IPS-20b (cell line): ENCODE results near the gene DCTN4.
"Not testable (repeated sequence)": the region's sequence is repeated elsewhere in the genome, so short reads cannot be mapped to it uniquely, and the experiment has no call there.

ENCODE experiments used
- H3K27ac ChIP-seq: one replicate; pipeline ENCODE4 v1.5.1; 2013; ENCODE audit warnings: low read length
- H3K27me3 ChIP-seq: 2 replicates; pipeline ENCODE4 v1.6.1; 2013; ENCODE audit warnings: mild to moderate bottlenecking, low read length, inconsistent platforms; ENCODE audit not compliant: insufficient read depth
- H3K36me3 ChIP-seq: 2 replicates; pipeline ENCODE4 v1.6.1; 2013; ENCODE audit warnings: low read depth, mild to moderate bottlenecking, inconsistent platforms, low read length, moderate library complexity; ENCODE audit not compliant: insufficient read depth
- H3K4me1 ChIP-seq: 2 replicates; pipeline ENCODE4 v1.6.1; 2013; ENCODE audit warnings: mild to moderate bottlenecking, control low read depth, inconsistent platforms, low read length, moderate library complexity; ENCODE audit not compliant: insufficient read depth
- H3K4me3 ChIP-seq: 2 replicates; pipeline ENCODE4 v1.5.1; 2013; ENCODE audit warnings: mild to moderate bottlenecking, low read length, inconsistent platforms
- H3K9ac ChIP-seq: 2 replicates; pipeline ENCODE4 v1.6.1; 2013; ENCODE audit warnings: low read depth, mild to moderate bottlenecking, inconsistent platforms, low read length, moderate library complexity
- H3K9me3 ChIP-seq: 2 replicates; pipeline ENCODE4 v1.6.1; 2013; ENCODE audit warnings: mild to moderate bottlenecking, low read depth, low read length, inconsistent platforms; ENCODE audit not compliant: insufficient read depth

DCTN4 gene

DNA sequence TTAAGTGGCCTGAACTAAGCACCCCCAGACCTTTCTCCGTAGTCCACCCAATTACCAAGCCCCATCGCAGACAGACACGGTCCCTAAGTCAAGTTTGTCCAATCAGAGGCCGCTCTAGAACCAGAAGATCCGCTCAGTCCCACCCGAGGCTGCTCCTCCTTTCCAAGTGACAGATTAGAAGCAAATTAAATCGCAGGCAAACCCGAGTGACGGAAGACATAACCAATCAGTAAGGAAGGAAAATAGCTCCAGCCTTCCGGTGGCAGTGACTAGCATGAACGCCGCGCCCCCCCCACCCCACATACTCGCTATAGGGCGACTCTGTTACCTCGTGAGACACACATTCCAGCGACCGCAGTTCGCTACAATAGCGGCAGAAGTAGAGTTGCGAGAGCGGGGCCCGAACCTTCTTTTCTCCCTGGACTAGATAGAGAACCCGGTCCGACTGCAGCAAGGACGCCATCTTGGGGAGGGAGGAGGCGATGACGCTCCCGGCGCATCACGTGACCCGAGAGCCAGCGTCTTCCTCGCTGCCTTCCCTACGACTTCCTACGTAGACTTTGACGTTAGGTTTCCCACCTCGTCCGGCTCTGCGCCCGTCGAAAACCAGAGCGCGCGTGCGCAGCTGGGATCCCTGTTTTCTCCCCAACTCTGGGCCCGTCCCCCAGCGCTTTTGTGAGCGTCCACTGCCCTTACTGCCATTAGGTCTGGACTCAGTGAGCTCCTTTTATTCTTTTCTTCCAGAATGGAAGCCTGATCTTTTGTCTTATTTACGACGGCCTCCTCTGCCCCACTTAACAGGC, at the start of gene DCTN4:
DCTN4 (minus strand) TSS at position 487 of the 803 bp plus-strand sequence; CDS start at position 463, 24 bp downstream.
- Histone ChIP-seq H3K36me3 (peaks cover 26% of the 10 kb centered on the region), H3K4me3 (peak within 1 kb of the TSS; percentile 90), H3K27ac (peak within 1 kb of the TSS; percentile 41), H3K9ac (peak within 1 kb of the TSS; percentile 88), H3K9me3 (no peaks in the 10 kb centered on the region), H3K4me1 (no peaks in the 10 kb centered on the region), H3K27me3 (peaks cover 12% of the 10 kb centered on the region; the same call in 1 of the 2 replicates)

DNA sequence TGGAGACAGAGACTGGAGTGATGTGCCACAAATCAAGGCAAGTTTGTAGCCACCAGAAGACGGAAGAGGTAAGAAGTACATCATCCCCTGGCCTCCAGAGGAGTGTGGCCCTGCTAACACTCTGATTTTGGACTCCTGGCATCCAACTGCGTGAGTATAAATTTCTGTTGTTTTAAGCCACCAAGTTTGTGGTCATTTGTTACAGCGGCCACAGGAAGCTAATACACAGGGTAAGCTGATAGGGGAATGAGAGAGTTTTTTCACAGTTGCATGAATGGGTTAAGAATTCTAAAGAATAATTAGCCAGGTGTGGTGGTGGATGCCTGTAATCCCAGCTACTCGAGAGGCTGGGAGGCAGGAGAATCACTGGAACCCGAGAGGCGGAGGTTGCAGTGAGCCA, 45.6 kb upstream of the DCTN4 start:
- H3K27me3 ChIP-seq = no peaks in the 10 kb centered on the region

DNA sequence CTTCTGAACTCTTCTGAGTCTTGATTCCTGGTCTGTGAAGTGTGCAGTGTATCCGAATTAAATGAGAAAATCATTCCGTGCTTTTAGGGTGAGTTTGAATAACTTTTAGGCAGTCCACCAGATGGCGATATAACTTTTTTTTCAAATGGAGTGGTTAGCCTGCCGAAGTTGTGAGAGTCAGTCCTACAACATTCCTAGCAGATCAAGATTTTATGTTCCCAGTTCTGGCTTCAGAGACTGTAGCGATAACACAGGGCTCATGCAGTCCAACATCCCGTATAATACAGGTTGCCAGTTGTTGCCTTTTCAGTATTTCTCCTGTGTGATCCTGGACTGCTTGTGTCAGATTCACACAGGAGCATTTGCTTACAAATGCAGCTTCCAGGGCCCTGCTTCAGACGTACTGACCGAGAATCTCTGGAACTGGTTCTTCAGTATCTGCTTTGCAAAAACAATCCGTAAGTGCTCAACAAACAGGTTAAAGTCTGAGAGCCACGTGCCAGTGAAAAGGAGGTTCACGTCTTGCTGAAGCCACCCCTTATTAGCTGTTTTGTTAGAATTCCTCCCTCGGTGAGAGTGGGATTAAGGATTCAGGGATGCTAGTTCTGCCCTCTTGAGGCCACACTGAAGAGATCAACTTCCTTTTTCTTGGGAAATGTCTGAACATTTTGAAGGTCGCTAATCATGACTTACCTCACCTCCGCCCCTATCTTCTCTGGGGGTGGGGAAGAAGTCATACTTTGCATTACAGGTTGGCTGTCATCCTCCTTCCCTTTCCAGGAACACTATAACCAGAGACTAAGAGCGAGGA, 42.5 kb upstream of the DCTN4 start:
- H3K27ac ChIP-seq = no peak overlapping the region
- peak overlapping the region; percentile 79 for H3K4me3 ChIP-seq
- H3K9ac ChIP-seq = peak overlapping the region; percentile 72; the same call in 1 of the 2 replicates
- no peaks in the 10 kb centered on the region; the same call in 1 of the 2 replicates for H3K9me3 ChIP-seq
- no peaks in the 10 kb centered on the region for H3K27me3 ChIP-seq
- peaks cover 6% of the 10 kb centered on the region; the same call in 1 of the 2 replicates for H3K36me3 ChIP-seq
- H3K4me1 ChIP-seq = peaks cover 3% of the 10 kb centered on the region; the same call in 1 of the 2 replicates

More for the DNA sequence above, 45.6 kb upstream of the DCTN4 start:
- Histone ChIP-seq H3K27ac (no peak overlapping the region), H3K36me3 (no peaks in the 10 kb centered on the region), H3K4me1 (peaks cover 3% of the 10 kb centered on the region; the same call in 1 of the 2 replicates), H3K4me3 (no peak overlapping the region), H3K9me3 (no peaks in the 10 kb centered on the region; the same call in none of the 2 replicates), H3K9ac (no peak overlapping the region)

DNA sequence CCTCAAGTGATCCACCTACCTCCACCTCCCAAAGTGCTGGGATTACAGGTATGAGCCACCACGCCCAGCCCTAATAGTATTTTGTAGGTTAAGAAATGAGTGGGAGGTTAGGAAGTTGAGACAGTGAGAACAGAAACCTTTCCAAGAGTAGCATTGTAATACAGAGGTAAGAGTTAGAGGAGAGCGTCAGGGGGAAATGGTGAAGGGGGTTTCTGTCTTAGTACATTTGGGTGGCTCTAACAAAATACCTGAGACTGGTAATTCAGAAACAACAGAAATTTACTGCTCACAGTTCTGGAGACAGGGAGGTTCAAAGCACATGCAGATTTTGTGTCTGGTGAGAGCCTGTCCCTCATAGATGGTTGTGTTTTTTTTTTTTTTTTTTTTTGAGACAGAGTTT, 38.6 kb upstream of the DCTN4 start:
- no peaks in the 10 kb centered on the region for H3K9me3 ChIP-seq
- H3K27me3 ChIP-seq = no peaks in the 10 kb centered on the region
- peaks cover 19% of the 10 kb centered on the region for H3K36me3 ChIP-seq
- no peak overlapping the region for H3K27ac ChIP-seq
- H3K4me1 ChIP-seq = peaks cover 3% of the 10 kb centered on the region; the same call in 1 of the 2 replicates
- no peak overlapping the region for H3K9ac ChIP-seq
- H3K4me3 ChIP-seq = no peak overlapping the region

DNA sequence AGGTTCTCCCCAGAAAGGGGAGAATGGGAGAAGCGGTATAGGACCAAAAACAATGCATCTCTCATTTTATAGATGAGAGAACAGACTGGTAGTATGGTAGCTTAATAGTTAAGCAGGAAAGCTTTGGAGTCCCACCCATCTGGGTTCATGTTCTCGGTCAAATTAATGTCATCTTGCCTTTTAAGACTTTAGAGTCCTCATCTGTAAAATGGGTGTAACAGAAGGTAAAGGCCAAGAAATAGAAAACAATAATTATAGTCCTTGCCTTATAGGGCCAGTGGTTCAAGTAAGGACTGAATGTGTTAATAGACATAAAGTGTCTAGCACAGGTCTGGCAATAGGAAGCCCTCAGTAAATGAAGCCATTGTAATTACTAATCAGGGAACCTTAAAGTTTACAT, 36.1 kb upstream of the DCTN4 start:
- Histone ChIP-seq H3K9me3 (no peaks in the 10 kb centered on the region), H3K4me1 (peaks cover 5% of the 10 kb centered on the region; the same call in 1 of the 2 replicates), H3K36me3 (peaks cover 19% of the 10 kb centered on the region), H3K9ac (no peak overlapping the region), H3K27ac (no peak overlapping the region), H3K27me3 (no peaks in the 10 kb centered on the region), H3K4me3 (no peak overlapping the region)

DNA sequence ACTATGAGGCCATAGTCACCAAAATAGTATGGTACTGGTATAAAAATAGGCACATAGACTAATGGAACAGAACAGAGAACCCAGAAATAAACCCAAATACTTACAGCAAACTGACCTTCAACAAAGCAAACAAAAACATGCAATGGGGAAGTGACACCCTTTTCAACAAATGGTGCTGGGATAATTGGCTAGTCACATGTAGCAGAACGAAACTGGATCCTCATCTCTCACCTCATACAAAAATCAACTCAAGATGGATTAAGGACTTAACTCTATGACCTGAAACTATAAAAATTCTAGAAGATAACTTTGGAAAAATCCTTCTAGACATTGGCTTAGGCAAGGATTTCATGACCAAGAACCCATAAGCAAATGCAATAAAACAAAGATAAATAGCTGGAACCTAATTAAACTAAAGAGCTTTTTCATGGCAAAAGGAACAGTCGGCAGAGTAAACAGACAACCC, 34.6 kb upstream of the DCTN4 start:
- not testable (repeated sequence) for H3K9ac ChIP-seq, H3K27ac ChIP-seq, H3K27me3 ChIP-seq, H3K4me3 ChIP-seq, H3K9me3 ChIP-seq
- Histone ChIP-seq H3K36me3 (peaks cover 19% of the 10 kb centered on the region), H3K4me1 (peaks cover 10% of the 10 kb centered on the region)

DNA sequence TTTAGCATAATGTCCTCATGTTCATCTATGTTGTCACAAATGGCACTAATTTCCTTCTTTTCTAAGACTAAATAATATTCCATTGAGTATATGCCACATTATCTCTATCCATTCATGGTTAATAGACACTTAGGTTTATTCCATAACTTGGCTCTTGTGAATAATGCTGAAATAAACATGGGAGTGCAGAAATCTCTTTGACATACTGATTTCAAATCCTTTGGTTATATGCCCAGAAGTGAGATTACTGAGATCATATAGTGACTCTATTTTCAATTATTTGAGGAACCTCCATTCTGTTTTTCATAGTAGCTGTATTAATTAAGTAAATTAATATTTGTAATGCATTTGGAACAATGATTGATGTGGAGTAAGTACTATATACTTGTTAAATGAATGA, 32.7 kb upstream of the DCTN4 start:
- Histone ChIP-seq H3K36me3 (peaks cover 15% of the 10 kb centered on the region), H3K9ac (no peak overlapping the region), H3K27me3 (no peaks in the 10 kb centered on the region), H3K4me3 (no peak overlapping the region), H3K4me1 (peaks cover 19% of the 10 kb centered on the region), H3K27ac (no peak overlapping the region), H3K9me3 (no peaks in the 10 kb centered on the region)

DNA sequence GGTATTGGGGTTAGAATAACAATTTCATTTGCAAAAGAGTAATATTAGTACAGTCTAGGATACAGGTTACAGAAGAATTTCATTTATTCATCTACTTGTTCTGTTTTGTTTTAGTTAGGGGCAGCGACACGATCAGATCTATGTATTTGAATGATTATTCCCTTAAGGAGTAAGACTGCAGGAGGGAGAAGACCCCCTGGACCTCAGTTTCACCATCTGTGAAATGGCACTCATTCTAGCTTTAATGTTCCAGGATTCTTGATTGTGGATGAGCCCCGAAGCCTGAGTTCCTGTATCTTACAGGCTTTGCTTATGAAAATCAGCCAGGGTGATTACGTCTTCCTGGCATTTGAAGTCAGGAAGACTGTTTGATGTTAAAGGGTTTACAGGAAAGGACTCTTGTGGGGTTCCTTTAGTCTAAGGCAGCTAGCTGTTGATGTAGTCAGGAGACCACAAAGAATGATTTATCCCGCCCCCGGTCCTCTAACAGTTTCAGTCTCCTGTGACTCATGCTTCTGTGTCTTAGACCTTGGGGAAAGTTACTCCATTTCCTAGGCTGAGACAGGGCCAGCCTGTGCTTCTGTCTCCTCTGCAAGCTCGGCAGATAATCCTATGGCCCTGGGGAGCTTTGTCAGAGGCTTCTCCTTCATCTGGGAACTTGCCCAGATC, 31.3 kb upstream of the DCTN4 start:
- Histone ChIP-seq H3K27me3 (no peaks in the 10 kb centered on the region), H3K9ac (no peak overlapping the region), H3K4me3 (no peak overlapping the region), H3K9me3 (no peaks in the 10 kb centered on the region), H3K36me3 (0 out of 2 replicates have a peak, but pooled peaks cover 3% of the 10 kb centered on the region), H3K27ac (no peak overlapping the region), H3K4me1 (peaks cover 19% of the 10 kb centered on the region)

DNA sequence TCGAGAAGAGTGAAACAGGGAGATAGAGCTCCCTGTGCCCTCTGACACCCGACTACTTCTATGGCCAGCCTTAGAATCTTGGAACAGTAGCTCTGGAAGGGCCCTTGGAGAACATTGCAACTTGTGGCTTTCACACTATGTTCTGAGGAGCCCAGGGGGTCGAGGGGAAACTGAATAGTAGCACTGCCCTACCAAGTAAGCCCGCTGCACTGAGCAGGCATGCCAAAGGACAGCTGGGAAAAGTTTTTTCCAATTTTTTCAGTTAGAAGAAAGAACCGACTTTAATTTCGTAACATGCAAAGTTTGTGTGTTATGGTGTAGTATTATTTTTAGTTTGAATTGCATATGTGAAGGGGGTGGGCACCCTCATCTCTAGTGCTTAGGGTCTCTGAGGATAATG, 30.6 kb upstream of the DCTN4 start:
- no peak overlapping the region for H3K4me3 ChIP-seq
- H3K9me3 ChIP-seq = no peaks in the 10 kb centered on the region
- H3K27me3 ChIP-seq = no peaks in the 10 kb centered on the region
- H3K27ac ChIP-seq = no peak overlapping the region
- H3K36me3 ChIP-seq = no peaks in the 10 kb centered on the region
- H3K9ac ChIP-seq = no peak overlapping the region
- H3K4me1 ChIP-seq = peaks cover 19% of the 10 kb centered on the region

DNA sequence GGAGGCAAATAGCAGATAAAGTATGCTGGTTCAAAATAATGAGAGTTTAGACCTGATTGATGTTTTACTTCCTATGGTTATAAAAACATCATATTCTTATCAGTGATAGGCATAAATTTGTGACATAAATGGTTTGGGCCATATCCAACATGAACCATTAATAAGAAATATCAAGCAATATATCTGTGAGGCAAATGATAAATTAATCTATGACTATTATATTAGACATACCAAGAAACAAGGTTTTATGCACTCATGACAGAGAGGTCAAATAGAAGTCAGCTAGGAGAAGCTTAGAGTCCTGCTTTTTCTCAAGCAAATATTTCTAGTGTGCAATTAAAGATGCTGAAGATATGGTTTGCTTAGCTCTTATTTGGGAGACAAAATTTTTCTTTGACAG, 30.2 kb upstream of the DCTN4 start:
- Histone ChIP-seq H3K9me3 (no peaks in the 10 kb centered on the region), H3K4me1 (peaks cover 24% of the 10 kb centered on the region), H3K27me3 (no peaks in the 10 kb centered on the region), H3K36me3 (no peaks in the 10 kb centered on the region), H3K4me3 (no peak overlapping the region), H3K9ac (no peak overlapping the region), H3K27ac (no peak overlapping the region)

DNA sequence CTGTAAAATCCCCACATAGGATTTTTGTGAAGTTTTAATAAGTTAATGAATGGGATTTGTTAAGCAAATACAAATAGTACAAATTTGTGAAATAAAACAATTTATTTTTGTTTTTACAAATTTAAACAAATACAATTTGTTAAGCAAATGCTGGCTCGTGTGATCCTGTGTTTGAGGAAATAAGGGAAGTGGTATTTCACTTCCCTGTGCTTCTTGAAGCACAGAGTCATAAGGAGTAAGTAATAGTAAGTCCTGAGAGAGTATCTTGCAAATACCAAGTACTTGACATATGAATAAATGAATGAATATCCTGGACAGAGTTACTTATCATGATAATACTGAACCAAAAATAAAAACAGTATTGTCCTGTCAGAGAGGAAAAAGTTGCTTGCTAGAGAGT, 28.8 kb upstream of the DCTN4 start:
- peaks cover 3% of the 10 kb centered on the region; the same call in 1 of the 2 replicates for H3K27me3 ChIP-seq
- H3K4me1 ChIP-seq = peaks cover 32% of the 10 kb centered on the region
- H3K27ac ChIP-seq = no peak overlapping the region
- no peaks in the 10 kb centered on the region; the same call in 1 of the 2 replicates for H3K36me3 ChIP-seq
- H3K9me3 ChIP-seq = no peaks in the 10 kb centered on the region
- H3K4me3 ChIP-seq = no peak overlapping the region
- H3K9ac ChIP-seq = no peak overlapping the region
